Measurements from ENCODE around the gene SUCO. TPM values are rescaled to one million over a fixed set of nuclear protein-coding genes. Genes with fewer than 3 reads are reported as not detected.

SUCO gene
- total RNA-seq, 1 experiment from 2014 or later = 37.7 TPM

GRCh38 chr1:172582889-172583288 lies 49.9 kb downstream of the SUCO start:
- peaks cover 5 to 28% (median 21%) of the 10 kb centered on the region in 3 experiments; a peak in 6 of 7 replicates for H3K36me3 Mint-ChIP-seq (ENCODE audit: insufficient read depth in 1 of 3, low read depth in 3 of 3)
- no peak overlapping the region for H3K4ac ChIP-seq (ENCODE audit: low read depth, low read length)
- no peaks in the 10 kb centered on the region for H4K20me1 ChIP-seq (ENCODE audit: control insufficient read depth, insufficient read depth, insufficient read length)
- no peak overlapping the region for H2BK12ac ChIP-seq (ENCODE audit: insufficient read length, low read depth, low read length)
- no peak overlapping the region for H2BK5ac ChIP-seq (ENCODE audit: insufficient read length, low read length)
- H3K79me1 ChIP-seq (ENCODE audit: insufficient read depth, low read depth, low read length, poor library complexity, severe bottlenecking) = no peaks in the 10 kb centered on the region
- no peaks in the 10 kb centered on the region for H3K9me3 ChIP-seq (ENCODE audit: control insufficient read depth, low read depth, low read length)
- TF ChIP-seq CTCF (conservative IDR thresholded peaks at IDR 0.05) = 0 out of 3 replicates have a peak, but pooled peaks have one; percentile 8
- H3K18ac ChIP-seq (ENCODE audit: insufficient read length, low read depth, low read length) = no peak overlapping the region
- no peak overlapping the region for H3K27ac ChIP-seq (ENCODE audit: insufficient read length, low read depth, low read length)
- no peaks in the 10 kb centered on the region for H3K9me3 Mint-ChIP-seq
- no peak overlapping the region for H4K91ac ChIP-seq (ENCODE audit: insufficient read length, low read depth, low read length)
- H3K4me1 Mint-ChIP-seq = peaks cover 29 to 30% of the 10 kb centered on the region in 2 experiments
- H3K14ac ChIP-seq (ENCODE audit: insufficient read depth, low read length) = no peak overlapping the region
- H3K4me3 Mint-ChIP-seq = no peak overlapping the region
- no peak overlapping the region for H4K8ac ChIP-seq (replicated peaks; ENCODE audit: insufficient read length, low read depth, low read length)
- H2BK120ac ChIP-seq (ENCODE audit: low read depth, low read length, poor library complexity, severe bottlenecking) = no peak overlapping the region
- no peaks in the 10 kb centered on the region for H3K27me3 Mint-ChIP-seq (ENCODE audit: low read depth)
- H4K5ac ChIP-seq (ENCODE audit: insufficient read length, low read depth, low read length) = no peak overlapping the region
- no peak for DNase-seq
- no peaks in the 10 kb centered on the region for H3K27me3 ChIP-seq (ENCODE audit: insufficient read depth, low read length)
- H3K79me2 ChIP-seq (ENCODE audit: insufficient read depth, low read length) = no peaks in the 10 kb centered on the region
- H2BK20ac ChIP-seq (ENCODE audit: low read depth, low read length, poor library complexity, severe bottlenecking) = no peak overlapping the region
- no peaks in the 10 kb centered on the region; the same call in 1 of the 2 replicates for H3K4me1 ChIP-seq (ENCODE audit: insufficient read depth, low read length)
- no CpG with 5 or more reads among the region's 3 CpGs for WGBS (ENCODE audit: extremely low coverage, insufficient read length, low lambda C conversion rate)
- no peak overlapping the region for H3K4me2 ChIP-seq (ENCODE audit: insufficient read depth, insufficient read length, low read length)
- no peak overlapping the region for H3K23ac ChIP-seq (ENCODE audit: insufficient read length, low read depth, low read length)
- H2AK5ac ChIP-seq (ENCODE audit: insufficient read length, low read length) = no peak overlapping the region
- H3K56ac ChIP-seq (ENCODE audit: insufficient read length, low read depth, low read length) = no peak overlapping the region
- H3T11ph ChIP-seq (ENCODE audit: low read length) = no peak overlapping the region
- peak overlapping the region in 1 of 3 experiments; percentile 91; a peak in 3 of 7 replicates for H3K27ac Mint-ChIP-seq
- H2BK15ac ChIP-seq (ENCODE audit: low read depth, low read length) = no peak overlapping the region
- H2AFZ ChIP-seq (ENCODE audit: low read length) = no peak overlapping the region
- no peaks in the 10 kb centered on the region for H3K23me2 ChIP-seq (ENCODE audit: insufficient read length, low read depth, low read length, poor library complexity, severe bottlenecking)
- no peak overlapping the region for H3K9ac ChIP-seq (ENCODE audit: extremely low read depth, insufficient read length, low read length)

All from H9 (cell line).